Measurements from ENCODE around the gene OVOL3.

Gene OVOL3

DNA sequence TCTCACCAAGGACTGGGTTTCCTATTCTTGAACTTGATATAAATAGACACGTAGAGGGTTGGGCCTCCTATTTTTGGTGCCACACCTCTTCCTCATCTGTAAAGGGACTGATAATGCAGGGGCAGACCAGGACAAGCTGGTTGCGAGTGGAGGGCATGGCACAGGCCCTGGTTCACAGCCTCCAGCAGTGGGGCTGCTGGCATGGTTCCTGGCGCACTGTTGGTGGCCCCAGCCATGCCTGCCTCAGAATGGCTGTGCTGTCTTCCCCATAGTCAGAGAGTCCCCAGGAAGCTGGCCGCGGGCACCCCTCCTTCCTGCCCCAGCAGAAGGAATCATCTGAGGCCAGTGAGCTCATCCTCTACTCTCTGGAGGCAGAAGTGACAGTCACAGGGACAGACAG, 10.5 kb upstream of the OVOL3 start:
- DNase-seq (ENCODE audit: low read depth in 3 of 3) = no peak

DNA sequence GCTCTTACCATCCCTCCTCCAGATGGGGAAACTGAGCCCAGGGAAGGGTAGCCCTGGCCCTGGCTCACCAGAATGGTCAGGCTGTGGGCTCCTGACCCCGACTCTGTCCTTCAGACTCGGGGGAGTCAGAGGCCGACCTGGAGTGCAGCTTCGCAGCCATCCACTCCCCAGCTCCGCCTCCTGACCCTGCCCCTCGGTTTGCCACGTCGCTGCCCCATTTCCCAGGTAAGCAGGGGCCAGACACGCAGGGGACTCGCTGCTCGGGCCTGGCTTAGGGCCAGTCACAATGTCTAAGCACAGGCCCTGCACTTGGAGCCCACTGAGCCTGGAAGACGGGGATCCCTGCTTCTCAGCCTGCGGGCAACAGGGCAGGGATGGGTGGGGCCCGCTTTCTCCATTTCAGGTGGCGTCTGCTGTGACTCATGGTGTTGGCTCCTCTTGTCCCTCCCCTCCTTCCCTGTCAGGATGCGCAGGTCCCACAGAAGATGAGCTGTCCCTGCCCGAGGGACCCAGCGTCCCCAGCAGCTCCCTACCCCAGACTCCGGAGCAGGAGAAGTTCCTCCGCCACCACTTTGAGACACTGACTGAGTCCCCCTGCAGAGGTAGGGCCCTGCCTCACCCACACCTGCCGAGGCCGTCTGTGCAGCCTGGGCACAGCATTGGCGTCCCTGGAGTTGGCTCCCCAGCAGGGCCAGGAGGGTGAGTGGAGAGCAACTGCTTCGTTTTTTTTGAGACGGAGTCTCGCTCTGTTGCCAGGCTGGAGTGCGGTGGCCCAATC, 9.2 kb upstream of the OVOL3 start:
- DNase-seq (ENCODE audit: low read depth in 3 of 3) = no peak

DNA sequence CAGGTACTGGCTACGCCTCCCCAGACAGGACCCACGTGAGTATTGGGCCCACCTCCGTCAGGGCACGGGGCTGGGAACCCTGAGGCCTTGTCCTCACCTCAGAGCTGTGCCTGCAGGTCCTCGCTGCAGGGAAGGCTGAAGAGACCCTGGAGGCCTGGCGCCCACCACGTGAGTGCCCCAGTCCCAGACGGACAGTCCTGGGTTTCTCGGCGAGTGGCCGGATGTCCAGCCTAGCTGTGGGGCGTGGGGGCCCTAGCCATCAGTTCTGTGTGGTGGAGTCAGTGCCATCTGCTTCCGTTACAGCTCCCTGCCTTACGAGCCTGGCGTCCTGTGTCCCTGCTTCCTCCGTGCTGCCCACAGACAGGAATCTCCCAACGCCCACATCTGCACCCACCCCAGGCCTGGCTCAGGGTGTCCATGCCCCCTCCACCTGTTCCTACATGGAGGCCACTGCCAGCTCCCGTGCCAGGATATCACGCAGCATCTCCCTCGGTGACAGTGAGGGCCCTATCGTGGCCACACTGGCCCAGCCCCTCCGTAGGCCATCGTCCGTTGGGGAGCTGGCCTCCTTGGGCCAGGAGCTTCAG, 7.8 kb upstream of the OVOL3 start:
- no peak for DNase-seq (ENCODE audit: low read depth in 3 of 3)

DNA sequence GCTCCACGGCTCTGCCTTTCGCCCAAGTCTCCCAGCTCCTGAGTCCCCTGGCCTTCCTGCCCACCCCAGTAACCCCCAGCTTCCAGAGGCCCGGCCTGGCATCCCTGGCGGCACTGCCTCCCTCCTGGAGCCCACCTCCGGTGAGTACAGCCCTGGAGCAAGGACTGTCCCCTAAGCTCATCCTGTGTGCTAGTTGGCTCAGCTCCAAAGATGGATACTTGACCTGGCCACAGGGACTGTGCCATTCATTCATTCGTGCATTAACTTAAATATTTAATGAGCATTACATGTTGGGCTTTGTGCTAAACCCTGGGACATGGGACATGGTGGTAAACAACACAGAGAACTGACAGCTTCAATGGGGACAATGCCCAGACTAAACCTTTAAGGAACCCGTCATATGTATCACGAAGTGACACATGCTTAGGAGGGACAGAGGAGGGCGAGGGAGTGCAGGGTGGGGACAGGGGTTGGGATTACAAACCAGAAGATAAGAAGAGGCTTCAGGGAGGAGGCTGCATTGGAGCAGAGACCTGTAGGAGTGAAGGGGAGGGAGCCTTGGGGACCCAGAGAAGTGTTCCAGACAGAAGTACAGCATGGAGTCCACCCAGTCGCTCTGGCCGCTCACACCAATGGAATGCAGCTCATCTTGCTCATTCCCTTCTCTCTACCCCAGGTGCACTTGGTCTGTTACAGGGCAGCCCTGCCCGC, 6.9 kb upstream of the OVOL3 start:
- DNase-seq (ENCODE audit: low read depth in 3 of 3) = no peak

DNA sequence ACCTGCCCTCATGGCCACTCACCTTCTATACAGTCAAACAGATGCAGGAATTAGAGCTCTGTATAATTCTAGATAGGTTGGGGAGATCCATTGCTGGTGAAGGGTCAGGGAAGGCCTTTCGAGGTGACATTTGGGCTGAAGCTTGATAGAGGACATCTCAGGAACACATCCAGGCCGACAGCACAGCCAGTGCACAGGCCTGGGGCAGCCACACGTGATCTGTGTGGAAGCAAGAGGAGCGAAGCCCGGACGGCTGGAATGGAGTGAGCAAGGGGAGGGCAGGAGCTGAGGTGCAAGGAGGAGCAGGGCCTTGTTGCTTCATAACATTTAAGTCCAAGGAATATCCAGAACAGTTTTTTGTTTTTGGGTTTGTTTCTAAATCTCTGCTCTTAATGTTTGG, 4.5 kb upstream of the OVOL3 start:
- DNase-seq (ENCODE audit: low read depth in 3 of 3) = no peak

DNA sequence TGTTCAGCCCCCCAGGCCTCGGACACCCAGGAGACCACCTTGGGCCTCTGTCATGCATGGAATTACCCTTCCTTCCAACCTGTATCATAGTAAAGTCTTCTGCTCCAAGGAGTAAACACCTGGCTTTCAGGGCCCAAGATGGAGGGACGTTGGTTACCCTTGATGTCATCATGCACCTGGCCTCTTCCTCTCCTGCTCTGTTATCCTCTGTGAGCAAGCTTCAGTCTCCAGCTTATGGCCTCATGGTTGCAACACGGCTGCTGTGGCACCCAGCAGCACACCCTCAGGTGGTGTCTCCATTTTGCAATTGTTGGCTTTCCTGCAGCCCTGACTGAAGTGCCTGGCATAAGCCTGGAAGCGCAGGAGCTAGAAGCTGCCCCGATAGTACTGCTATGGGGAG, 4.0 kb upstream of the OVOL3 start:
- no peak for DNase-seq (ENCODE audit: low read depth in 3 of 3)

DNA sequence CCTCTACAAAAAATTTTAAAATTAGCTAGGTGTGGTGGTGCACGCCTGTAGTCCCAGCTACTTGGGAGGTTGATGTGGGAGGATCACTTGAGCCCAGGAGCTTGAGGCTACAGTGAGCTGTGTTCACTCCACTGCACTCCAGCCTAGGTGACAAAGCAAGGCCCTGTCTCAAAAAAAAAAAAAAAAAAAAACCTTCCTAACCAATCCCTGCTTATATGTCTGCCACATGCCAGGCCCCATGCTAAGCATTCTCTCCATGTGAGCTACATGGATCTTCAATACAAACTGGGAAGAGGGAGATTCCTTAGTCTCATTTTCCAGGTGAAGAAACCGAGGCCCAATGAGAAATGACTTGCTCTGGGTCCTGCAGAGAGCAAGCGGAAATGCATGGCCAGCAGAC, 2.3 kb upstream of the OVOL3 start:
- DNase-seq (ENCODE audit: low read depth in 3 of 3) = no peak

DNA sequence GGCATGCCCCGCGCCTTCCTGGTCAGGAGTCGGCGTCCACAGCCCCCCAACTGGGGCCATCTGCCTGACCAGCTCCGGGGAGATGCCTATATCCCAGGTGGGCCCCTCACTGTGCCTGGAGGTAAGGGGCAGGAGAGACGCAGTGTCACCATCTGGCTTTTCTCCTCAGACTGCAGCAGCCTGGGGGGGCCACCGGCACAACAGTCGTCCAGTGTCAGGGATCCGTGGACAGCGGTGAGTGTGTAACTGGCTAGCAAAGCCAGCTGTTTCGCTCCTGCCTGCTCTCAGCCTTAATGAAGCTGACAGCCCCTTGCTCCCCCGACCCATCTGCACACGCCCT, 227 bp downstream of the OVOL3 start:
- DNase-seq (ENCODE audit: low read depth in 3 of 3) = no peak

DNA sequence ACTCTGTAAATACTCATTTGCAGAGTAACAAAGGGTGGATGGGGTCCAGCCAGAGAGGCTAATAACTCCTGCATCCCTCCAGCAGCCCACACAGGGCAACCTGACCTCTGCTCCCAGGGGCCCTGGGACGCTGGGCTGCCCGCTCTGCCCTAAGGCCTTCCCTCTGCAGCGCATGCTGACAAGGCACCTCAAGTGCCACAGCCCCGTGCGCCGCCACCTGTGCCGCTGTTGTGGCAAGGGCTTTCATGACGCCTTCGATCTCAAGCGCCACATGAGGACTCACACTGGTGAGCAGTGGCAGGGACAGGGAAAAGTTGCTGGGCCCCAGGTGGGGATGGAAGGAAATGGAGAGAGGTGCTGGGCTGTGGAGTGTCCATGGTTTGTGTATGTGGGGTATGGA, 1.7 kb downstream of the OVOL3 start:
- no peak for DNase-seq (ENCODE audit: low read depth in 3 of 3)

DNA sequence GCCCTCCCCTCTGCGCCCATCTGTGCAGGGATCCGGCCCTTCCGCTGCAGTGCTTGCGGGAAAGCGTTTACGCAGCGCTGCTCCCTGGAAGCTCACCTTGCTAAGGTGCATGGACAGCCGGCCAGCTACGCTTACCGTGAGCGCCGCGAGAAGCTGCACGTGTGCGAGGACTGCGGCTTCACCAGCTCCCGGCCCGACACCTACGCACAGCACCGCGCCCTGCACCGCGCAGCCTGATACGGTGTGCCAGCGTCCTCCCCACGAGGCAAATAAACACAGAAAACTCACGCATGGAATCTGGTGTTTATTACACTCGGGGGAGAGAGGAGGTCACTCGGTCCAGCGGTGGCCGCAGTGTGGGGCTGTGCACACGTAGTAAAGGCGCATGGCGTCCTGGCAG, 2.5 kb downstream of the OVOL3 start:
- DNase-seq (ENCODE audit: low read depth in 3 of 3) = no peak

DNA sequence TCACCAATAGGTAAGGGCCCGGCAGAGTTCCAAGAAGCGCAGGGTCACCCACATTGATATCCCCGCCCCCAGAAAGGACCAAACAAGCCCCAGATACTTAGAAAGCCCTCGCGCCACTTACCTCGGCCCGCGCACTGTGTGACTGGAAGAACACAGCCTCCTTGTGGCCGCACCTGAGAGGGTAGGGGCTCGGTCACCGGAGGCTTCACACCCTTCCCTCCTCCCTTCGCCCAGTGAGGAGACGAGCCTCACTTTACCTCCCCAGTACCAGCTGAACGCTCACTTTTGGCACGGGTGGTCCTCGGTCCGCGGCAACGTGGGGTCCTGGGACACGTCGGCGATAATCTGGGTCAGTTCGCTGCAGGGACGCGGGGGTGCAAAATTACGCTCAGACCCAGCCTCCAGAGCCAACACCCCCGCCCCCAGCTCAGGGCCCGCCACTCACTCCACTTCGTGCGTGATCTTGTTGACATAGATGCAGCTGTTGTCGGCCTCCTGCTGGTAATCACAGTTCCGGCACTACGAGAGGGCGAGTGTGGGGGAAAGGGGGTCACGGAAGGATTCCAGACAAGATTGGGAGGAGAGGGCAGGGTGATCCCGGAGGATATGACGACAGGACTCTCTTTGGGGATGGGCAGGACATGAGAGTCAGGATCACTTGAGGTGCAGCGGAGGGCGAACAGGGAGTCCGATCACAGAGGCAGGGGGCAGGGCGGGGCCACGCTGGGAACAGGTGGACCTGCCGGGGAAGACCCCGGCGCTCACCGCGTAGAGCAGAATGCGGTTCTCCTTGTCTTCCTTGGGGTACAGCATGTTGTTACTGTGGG, 3.2 kb downstream of the OVOL3 start:
- DNase-seq (ENCODE audit: low read depth in 3 of 3) = no peak

DNA sequence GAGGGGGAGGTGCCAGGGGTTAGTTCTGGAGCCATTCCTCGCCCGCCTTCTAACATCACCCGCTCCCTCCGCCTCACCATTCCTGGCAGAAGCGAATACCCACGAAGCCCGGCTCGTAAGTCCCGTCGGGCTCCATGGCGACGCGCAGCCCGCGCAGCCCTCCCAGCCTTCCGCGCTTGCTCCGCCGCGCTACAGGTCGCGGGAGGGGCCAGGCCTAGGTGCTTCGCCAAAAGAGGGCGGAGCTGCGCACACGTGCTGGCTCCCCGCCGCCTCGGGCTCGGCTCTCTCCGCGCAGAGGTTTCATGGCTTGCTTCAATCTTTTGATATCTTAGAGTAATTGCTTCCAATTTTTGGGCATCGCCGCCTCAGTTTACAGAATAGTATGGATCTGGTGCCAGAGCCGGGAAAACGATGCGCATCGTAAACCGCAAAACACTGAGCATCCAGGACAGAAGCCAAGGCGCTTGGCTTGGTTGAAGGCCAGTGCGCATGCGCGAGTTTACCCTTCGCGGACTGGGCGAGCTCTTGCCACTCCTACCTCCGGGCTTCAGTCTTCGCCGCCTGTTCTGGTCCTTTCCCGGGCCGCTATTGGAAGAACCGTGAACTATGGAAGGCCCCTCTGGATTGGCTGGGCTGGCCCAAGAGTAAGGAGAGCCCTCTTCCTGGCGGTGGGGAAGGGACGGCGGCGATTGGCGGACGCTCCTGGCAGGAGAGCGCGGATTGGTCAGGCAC, 3.9 kb downstream of the OVOL3 start, which contains the start of gene POLR2I:
Gene POLR2I, minus strand, starts transcription at position 155 of the 732 bp plus-strand sequence. Its CDS starts 19 bp downstream, at position 136.
- DNase-seq (ENCODE audit: low read depth in 3 of 3) = peak; percentile 94 to 98 (median 97)

DNA sequence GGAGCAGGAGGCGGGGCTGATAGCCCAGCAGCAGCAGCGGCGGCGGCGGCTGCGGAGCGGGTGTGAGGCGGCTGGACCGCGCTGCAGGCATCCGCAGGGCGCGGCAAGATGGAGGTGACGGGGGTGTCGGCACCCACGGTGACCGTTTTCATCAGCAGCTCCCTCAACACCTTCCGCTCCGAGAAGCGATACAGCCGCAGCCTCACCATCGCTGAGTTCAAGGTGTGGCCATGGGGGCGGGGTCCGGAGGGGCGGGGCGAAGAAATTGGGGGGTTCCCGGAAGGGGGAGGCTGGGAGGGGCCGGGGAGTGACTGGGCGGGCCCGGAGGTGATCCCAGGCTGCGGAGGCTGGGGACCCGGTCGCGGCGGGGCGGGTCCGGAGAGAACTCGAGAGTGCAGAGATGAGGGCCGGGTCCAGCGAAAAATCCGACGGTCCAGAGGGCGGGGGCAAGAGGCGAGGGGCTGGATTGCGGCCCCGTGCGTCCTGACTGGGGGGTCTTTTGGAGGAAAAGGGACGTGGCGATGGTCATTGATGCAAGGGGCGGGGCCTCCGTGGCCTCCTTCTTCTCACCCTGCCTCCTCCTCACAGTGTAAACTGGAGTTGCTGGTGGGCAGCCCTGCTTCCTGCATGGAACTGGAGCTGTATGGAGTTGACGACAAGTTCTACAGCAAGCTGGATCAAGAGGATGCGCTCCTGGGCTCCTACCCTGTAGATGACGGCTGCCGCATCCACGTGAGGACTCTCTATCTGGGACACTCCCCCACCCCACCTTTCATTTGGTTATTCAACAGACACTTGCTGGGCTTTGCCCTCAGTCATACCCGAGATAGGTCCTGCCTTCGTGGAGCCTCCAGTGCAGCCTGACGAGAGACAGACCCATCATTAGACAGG, 4.8 kb downstream of the OVOL3 start, which contains the start of gene TBCB:
Gene TBCB, plus strand, starts transcription at position 16 of the 891 bp plus-strand sequence. Its CDS starts 93 bp downstream, at position 109.
- peak; percentile 88 to 94 (median 90) for DNase-seq (ENCODE audit: low read depth in 3 of 3)

DNA sequence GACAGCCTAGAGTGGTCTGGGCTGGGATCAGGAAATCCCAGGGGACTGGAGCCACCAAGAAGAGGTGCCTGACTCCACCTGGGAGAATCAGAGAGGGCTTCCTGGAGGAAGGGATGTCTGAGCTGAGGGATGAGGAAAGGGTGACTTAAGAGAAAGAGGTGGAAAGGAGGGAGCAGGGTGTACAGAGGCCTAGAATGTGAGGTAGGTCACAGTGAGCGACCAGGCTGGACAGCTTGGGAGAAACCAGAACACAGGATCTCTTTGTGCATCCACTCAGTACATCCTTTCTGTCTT, 5.3 kb downstream of the OVOL3 start:
- DNase-seq (ENCODE audit: low read depth in 3 of 3) = no peak

DNA sequence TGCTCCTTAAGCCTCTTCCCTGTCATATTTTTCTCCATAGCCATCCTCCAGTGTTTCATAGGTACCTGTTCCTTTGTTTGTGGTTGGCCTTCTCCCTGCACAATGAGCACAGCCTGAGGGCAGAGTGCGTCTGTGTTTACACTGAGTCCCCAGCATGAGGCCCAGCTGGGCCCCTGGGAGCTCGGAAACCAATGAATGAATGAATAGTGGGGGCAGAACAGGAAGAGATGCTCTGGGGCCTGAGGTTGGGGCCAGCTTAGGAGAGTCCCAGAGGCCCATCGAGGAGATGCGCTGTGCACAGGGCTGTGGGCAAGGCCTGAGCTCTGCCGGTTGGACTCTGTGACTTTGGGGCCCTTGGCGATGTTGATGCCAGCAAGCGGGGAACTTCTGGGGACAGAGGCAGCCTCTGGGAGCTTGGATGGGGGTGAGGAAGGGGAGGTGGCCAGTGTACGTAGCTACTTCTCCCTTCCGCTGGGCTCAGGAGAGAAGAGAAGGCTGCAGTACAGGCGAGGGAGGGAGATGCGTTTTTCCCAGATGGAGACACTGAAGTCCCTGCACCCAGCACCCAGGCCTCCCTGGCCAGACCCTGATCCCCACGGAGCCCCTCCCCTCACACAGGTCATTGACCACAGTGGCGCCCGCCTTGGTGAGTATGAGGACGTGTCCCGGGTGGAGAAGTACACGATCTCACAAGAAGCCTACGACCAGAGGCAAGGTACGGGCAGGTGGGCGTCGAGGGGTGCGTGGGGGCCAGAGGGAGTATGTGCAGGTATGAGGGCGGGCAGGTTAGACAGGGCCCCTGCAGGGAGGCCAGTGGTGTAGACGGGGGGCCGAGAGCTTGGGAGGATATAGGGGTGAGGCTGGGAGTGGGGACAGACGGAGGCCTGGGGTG, 9.4 kb downstream of the OVOL3 start:
- no peak for DNase-seq (ENCODE audit: low read depth in 3 of 3)

DNA sequence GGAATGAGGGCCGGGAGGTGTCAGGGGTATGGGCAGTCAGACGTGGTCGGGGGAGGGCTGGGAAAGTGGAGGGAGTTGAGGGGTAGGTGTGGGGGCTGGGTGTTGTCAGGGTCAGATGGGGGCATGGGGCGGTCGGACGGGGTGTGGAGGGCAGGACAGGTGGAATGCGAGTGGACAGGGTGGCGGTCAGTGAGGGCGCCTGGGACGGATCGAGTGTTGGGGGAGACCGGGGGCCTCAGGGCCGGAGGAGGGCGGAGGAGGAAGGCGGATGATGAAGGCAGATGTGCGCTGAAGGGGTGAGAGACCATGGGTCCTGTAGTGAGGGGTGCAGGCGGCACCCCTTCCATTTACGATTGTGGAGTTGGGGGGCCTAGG, 10.0 kb downstream of the OVOL3 start:
- no peak for DNase-seq (ENCODE audit: low read depth in 3 of 3)

DNA sequence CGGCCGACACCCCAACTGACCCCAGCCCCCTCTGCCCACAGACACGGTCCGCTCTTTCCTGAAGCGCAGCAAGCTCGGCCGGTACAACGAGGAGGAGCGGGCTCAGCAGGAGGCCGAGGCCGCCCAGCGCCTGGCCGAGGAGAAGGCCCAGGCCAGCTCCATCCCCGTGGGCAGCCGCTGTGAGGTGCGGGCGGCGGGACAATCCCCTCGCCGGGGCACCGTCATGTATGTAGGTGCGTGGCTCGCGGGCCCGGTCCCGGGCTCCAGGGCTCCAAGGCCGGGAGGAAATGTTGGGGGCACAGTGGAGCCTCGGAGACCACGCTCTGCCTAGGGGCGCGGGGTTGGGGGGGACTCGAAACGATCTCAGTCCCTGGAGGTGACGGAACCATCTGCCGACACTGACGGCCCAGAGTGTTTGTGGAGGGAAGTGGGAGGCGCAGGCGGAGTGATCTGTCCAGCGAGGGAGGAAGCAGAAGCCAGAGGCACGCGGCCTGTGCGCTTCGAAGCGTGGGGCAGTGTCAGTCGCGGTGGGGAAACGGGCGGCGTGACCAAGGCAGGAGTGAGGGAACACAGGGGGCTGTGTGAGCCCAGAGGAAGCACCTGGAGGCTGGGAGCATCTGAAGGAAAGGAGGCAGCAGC, 10.7 kb downstream of the OVOL3 start:
- no peak for DNase-seq (ENCODE audit: low read depth in 3 of 3)

DNA sequence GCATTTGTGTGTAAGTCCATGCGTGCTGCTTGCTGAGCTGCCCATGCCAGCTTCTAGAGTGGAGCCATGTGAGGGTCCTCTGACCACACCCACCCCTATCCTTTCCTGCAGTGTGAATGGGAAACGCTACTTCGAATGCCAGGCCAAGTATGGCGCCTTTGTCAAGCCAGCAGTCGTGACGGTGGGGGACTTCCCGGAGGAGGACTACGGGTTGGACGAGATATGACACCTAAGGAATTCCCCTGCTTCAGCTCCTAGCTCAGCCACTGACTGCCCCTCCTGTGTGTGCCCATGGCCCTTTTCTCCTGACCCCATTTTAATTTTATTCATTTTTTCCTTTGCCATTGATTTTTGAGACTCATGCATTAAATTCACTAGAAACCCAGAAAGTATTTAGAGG, 14.6 kb downstream of the OVOL3 start:
- DNase-seq (ENCODE audit: low read depth in 3 of 3) = no peak

DNA sequence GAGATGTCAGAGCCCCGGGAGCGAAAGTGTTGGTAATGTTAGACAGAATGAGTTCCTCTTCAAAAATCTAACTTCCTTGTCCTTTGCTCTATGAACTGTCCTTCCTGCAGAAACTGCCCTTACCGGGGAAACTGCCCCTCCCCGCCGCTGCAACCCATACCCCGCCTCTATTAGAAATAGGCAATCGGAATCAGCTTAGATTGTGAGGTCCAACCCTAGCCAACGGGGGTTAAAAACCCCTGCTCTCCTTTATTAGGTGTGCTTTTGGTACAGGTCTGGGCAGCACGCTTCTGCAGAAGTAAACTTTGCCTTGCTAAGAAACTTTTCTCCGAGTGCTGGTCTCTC, 17.4 kb downstream of the OVOL3 start:
- no peak for DNase-seq (ENCODE audit: low read depth in 3 of 3)
